Uterus (tissue), 2 donors: ENCODE data around the gene ELK3.

Experiments
- POLR2A ChIP-seq, 2 donors: fragments of 450-650 bp; IDR thresholded peaks; one replicate each; pipeline ENCODE4 v1.6.1; 2016; ENCODE audit warnings: antibody characterized with exemption in 2 of 2, mild to moderate bottlenecking in 1 of 2, moderate library complexity in 1 of 2
- TF ChIP-seq, protein P1 (sequence below), 4 experiments: fragments of 200-600 bp in 2 of 4; fragments of 450-650 bp in 2 of 4; sonication (generic) in 2 of 4; IDR thresholded peaks; one replicate each; pipeline ENCODE4 v1.5.1; 2016 to 2019; ENCODE audit warnings: antibody characterized with exemption in 4 of 4, mild to moderate bottlenecking in 2 of 4, moderate library complexity in 1 of 4

DNA sequence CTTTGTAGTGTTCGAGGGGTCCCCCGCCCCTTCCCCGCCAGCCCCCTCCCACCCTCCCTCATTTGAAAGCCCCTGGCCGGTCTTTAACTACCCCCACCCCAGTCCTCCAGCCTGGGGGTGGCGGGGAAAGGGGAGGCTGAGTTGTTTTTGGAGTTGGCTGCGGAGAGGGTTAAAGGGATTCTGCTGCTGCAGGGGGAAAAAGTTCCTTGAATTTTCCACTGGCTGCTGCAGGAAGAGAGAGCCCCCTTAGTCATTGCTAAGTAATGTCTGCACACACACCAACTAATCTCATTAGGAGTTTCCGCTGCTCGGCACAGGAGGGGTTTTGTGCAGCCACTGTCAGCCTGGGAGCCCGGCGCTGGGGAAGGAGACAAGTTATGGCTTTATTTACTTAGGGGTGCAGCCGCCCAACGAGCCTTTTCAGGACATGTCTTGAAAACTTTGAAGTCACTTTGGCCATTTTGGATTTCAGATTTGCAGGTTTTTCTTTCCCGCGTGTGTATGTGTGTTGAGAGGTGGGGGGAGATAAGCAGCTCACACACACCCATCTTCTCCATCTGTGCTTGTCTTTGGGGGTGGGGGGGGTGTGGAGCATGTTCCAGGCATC lies 1.8 kb downstream of the ELK3 start:
- TF ChIP-seq, protein P1, sequence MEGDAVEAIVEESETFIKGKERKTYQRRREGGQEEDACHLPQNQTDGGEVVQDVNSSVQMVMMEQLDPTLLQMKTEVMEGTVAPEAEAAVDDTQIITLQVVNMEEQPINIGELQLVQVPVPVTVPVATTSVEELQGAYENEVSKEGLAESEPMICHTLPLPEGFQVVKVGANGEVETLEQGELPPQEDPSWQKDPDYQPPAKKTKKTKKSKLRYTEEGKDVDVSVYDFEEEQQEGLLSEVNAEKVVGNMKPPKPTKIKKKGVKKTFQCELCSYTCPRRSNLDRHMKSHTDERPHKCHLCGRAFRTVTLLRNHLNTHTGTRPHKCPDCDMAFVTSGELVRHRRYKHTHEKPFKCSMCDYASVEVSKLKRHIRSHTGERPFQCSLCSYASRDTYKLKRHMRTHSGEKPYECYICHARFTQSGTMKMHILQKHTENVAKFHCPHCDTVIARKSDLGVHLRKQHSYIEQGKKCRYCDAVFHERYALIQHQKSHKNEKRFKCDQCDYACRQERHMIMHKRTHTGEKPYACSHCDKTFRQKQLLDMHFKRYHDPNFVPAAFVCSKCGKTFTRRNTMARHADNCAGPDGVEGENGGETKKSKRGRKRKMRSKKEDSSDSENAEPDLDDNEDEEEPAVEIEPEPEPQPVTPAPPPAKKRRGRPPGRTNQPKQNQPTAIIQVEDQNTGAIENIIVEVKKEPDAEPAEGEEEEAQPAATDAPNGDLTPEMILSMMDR (IDR thresholded peaks at IDR 0.05) = no peak
- TF ChIP-seq POLR2A (IDR thresholded peaks at IDR 0.05) = no peak
